Endothelial cell (in vitro differentiated cells): ENCODE measurements around the gene ARHGEF33. TPM values are rescaled to one million over a fixed set of nuclear protein-coding genes. Genes with fewer than 3 reads are reported as not detected.

Experiments
- DNase-seq: peaks from one replicate; pipeline ENCODE4 v3.0.0; 2021; ENCODE audit warnings: low spot score
- H3K27ac Mint-ChIP-seq: one replicate; pipeline ENCODE4 v1.8.0; 2021; ENCODE audit warnings: mixed read lengths, inconsistent platforms; ENCODE audit not compliant: unreplicated experiment
- H3K27me3 Mint-ChIP-seq: one replicate; pipeline ENCODE4 v1.8.0; 2021; ENCODE audit warnings: mild to moderate bottlenecking, moderate library complexity, mixed read lengths, inconsistent platforms; ENCODE audit not compliant: unreplicated experiment
- H3K36me3 Mint-ChIP-seq: one replicate; pipeline ENCODE4 v1.8.0; 2021; ENCODE audit warnings: mild to moderate bottlenecking, low read depth, mixed read lengths, inconsistent platforms; ENCODE audit not compliant: unreplicated experiment
- H3K4me1 Mint-ChIP-seq: one replicate; pipeline ENCODE4 v1.8.0; 2021; ENCODE audit warnings: mild to moderate bottlenecking, mixed read lengths, inconsistent platforms; ENCODE audit not compliant: unreplicated experiment
- H3K4me3 Mint-ChIP-seq: one replicate; pipeline ENCODE4 v1.8.0; 2021; ENCODE audit warnings: mild to moderate bottlenecking, mixed read lengths, inconsistent platforms; ENCODE audit not compliant: unreplicated experiment
- H3K9me3 Mint-ChIP-seq: one replicate; pipeline ENCODE4 v1.8.0; 2021; ENCODE audit warnings: mixed read lengths, inconsistent platforms; ENCODE audit not compliant: unreplicated experiment
- total RNA-seq: library from RNA; stranded (reverse); fragmentation: NEBNext Ultra II Directional; extraction: Animal tissue kit (Norgen Biotek cat#: 25700); gene quantifications from one replicate; pipeline ENCODE4 v1.2.1, GENCODE V29; 2021; ENCODE audit not compliant: unreplicated experiment
- TF ChIP-seq, protein P1 (sequence below): fragments of 200-600 bp; sonication (generic); IDR thresholded peaks from one replicate; pipeline ENCODE4 v1.5.0; 2021; ENCODE audit warnings: antibody characterized with exemption; ENCODE audit not compliant: unreplicated experiment

ARHGEF33 gene
- total RNA-seq, 1 donor from 2014 or later, result 0.69 TPM

GRCh38 chr2:38948995-38949394, 59.3 kb downstream of the ARHGEF33 start:
- H3K36me3 Mint-ChIP-seq, result no peaks in the 10 kb centered on the region
- no peak for DNase-seq
- no peak overlapping the region for H3K27ac Mint-ChIP-seq
- no peak overlapping the region for H3K4me3 Mint-ChIP-seq
- H3K27me3 Mint-ChIP-seq, result no peaks in the 10 kb centered on the region
- H3K9me3 Mint-ChIP-seq, result no peaks in the 10 kb centered on the region
- peaks cover 1% of the 10 kb centered on the region for H3K4me1 Mint-ChIP-seq
- TF ChIP-seq, protein P1, sequence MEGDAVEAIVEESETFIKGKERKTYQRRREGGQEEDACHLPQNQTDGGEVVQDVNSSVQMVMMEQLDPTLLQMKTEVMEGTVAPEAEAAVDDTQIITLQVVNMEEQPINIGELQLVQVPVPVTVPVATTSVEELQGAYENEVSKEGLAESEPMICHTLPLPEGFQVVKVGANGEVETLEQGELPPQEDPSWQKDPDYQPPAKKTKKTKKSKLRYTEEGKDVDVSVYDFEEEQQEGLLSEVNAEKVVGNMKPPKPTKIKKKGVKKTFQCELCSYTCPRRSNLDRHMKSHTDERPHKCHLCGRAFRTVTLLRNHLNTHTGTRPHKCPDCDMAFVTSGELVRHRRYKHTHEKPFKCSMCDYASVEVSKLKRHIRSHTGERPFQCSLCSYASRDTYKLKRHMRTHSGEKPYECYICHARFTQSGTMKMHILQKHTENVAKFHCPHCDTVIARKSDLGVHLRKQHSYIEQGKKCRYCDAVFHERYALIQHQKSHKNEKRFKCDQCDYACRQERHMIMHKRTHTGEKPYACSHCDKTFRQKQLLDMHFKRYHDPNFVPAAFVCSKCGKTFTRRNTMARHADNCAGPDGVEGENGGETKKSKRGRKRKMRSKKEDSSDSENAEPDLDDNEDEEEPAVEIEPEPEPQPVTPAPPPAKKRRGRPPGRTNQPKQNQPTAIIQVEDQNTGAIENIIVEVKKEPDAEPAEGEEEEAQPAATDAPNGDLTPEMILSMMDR, result no peak

DNA sequence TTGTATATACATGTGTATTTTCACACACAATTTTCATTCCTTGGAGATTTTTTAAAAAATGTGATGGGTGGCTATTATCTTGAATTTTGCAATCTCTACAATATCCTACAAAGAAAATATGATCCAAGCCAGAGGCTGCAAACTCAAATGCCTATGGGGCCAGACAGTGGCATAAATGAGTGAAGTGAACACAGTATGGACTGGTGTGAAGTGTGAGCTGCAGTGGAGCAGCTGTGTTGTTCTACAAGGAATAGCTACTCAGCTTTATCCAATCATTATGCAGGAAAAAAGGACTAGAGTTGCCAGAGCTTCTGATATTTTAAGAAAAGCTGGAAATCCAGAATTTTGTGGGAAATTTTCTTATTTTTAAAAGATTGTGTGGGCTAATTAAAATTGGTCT, 62.1 kb downstream of the ARHGEF33 start:
- no peaks in the 10 kb centered on the region for H3K9me3 Mint-ChIP-seq
- peaks cover 4% of the 10 kb centered on the region for H3K4me1 Mint-ChIP-seq
- DNase-seq, result no peak
- H3K4me3 Mint-ChIP-seq, result no peak overlapping the region
- H3K36me3 Mint-ChIP-seq, result no peaks in the 10 kb centered on the region
- TF ChIP-seq, protein P1, result no peak
- no peak overlapping the region for H3K27ac Mint-ChIP-seq
- no peaks in the 10 kb centered on the region for H3K27me3 Mint-ChIP-seq

DNA sequence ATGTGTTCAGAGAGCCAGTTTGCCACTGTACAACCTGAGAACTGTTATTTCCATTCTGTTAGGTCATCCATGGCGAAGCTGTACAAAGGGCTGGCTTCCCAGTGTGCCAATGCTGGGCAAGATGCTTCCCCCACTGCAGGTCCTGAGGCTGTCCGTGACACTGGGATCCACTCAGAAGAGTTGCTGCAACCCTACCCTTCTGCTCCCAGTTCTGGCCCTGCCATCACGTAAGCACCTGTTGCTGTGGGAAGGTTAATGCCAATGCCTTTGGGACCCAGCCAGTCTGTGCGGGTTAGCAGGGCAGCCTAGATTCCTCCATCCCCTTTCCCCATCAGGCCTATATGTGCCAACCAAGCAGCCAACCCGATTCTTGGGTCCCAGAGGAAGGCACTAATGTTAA, 68.3 kb downstream of the ARHGEF33 start:
- no peaks in the 10 kb centered on the region for H3K9me3 Mint-ChIP-seq
- peaks cover 3% of the 10 kb centered on the region for H3K36me3 Mint-ChIP-seq
- H3K27me3 Mint-ChIP-seq, result peaks cover 5% of the 10 kb centered on the region
- H3K4me1 Mint-ChIP-seq, result peaks cover 6% of the 10 kb centered on the region
- no peak overlapping the region for H3K4me3 Mint-ChIP-seq
- H3K27ac Mint-ChIP-seq, result no peak overlapping the region
- no peak for DNase-seq
- TF ChIP-seq, protein P1, result no peak

GRCh38 chr2:38959466-38959865, 69.8 kb downstream of the ARHGEF33 start:
- Mint-ChIP-seq H3K9me3 (no peaks in the 10 kb centered on the region), H3K27me3 (peaks cover 5% of the 10 kb centered on the region), H3K4me1 (peaks cover 3% of the 10 kb centered on the region), H3K4me3 (peak overlapping the region; percentile 29), H3K36me3 (peaks cover 3% of the 10 kb centered on the region), H3K27ac (no peak overlapping the region)
- DNase-seq, result no peak
- TF ChIP-seq, protein P1, result no peak

GRCh38 chr2:38959938-38960608, 70.4 kb downstream of the ARHGEF33 start:
- no peaks in the 10 kb centered on the region for H3K9me3 Mint-ChIP-seq
- TF ChIP-seq, protein P1, result no peak
- H3K4me3 Mint-ChIP-seq, result no peak overlapping the region
- DNase-seq, result peak; percentile 74
- H3K36me3 Mint-ChIP-seq, result peaks cover 3% of the 10 kb centered on the region
- H3K27ac Mint-ChIP-seq, result no peak overlapping the region
- H3K4me1 Mint-ChIP-seq, result peaks cover 3% of the 10 kb centered on the region
- H3K27me3 Mint-ChIP-seq, result peaks cover 5% of the 10 kb centered on the region
